RWPE2 (cell line): ENCODE results near the gene INAFM1.

Source experiments
- ATAC-seq: fragments of 200-7000 bp; cut with Tn5 transposase; 3 replicates; pipeline ENCODE4 v1.9.1; 2021; ENCODE audit warnings: low read depth
- DNase-seq: peaks from one replicate; pipeline ENCODE4 v3.0.0-alpha.2; 2020; ENCODE audit warnings: low spot score
- H3K27ac ChIP-seq: fragments of 450-650 bp; 2 replicates; pipeline ENCODE4 v1.5.1; 2017; ENCODE audit warnings: mild to moderate bottlenecking; ENCODE audit not compliant: poor library complexity, severe bottlenecking
- H3K27me3 ChIP-seq: fragments of 250-450 bp; sonication (Bioruptor Pico); 2 replicates; pipeline ENCODE4 v1.5.1; 2021; ENCODE audit warnings: mild to moderate bottlenecking, moderate library complexity; ENCODE audit not compliant: insufficient read depth, poor library complexity, severe bottlenecking
- H3K36me3 ChIP-seq: fragments of 250-450 bp; sonication (Bioruptor Pico); 2 replicates; pipeline ENCODE4 v1.5.1; 2020; ENCODE audit warnings: low read depth, mild to moderate bottlenecking, moderate library complexity
- H3K4me1 ChIP-seq: fragments of 250-450 bp; sonication (Bioruptor Pico); 2 replicates; pipeline ENCODE4 v1.5.1; 2021; ENCODE audit warnings: mild to moderate bottlenecking, moderate library complexity; ENCODE audit not compliant: insufficient read depth, poor library complexity, severe bottlenecking
- H3K4me3 ChIP-seq: fragments of 250-450 bp; sonication (Bioruptor Pico); 2 replicates; pipeline ENCODE4 v1.5.1; 2021; ENCODE audit warnings: mild to moderate bottlenecking, moderate library complexity; ENCODE audit not compliant: severe bottlenecking
- H3K9me3 ChIP-seq: fragments of 250-450 bp; sonication (Bioruptor Pico); 2 replicates; pipeline ENCODE4 v1.5.1; 2021; ENCODE audit warnings: mild to moderate bottlenecking, moderate library complexity; ENCODE audit not compliant: severe bottlenecking
- TF ChIP-seq, protein P1 (sequence below): fragments of 450-650 bp; IDR thresholded peaks from one replicate; pipeline ENCODE4 v1.5.1; 2017; ENCODE audit warnings: mild to moderate bottlenecking, moderate library complexity; ENCODE audit not compliant: poor library complexity, severe bottlenecking

Gene INAFM1

DNA sequence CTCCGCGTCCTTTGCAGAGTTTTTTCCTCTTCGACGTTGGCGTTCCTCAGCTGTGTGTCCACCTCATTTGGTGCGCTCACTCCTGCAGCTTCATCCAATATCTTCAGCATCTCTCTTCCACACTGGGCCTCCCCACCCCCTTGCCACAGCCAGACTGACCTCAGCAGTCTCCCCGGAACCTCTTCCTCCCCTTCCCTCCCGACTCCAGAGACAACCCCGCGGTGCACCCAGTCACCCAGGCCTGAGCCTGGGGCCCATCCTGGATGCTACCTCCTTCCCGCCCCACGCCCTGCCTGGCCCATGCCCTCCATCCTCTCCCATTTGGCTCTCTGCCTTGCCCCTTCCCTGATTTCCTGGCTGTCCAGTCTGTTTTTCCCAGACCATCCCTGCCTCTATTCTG, 49.2 kb downstream of the INAFM1 start:
- no peaks in the 10 kb centered on the region for H3K9me3 ChIP-seq

DNA sequence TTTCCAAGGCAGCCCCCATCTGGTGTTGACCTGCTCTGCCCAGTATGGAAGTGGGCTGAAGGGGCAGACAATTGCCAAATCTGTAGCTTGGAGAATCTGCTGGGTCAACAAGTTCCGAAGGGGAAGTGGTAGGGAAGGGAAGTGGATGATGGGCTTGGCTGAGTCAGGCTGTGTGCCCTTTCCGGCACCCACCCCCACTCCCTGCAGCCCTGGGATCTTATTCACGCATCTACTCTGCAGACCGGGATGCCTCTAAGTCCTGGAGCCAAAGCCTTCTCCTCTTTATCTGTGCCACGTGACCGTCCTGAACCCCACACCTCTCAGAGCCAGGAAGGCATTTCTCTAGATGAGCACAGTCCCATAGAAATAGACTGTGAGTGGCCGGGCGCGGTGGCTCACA, 49.8 kb downstream of the INAFM1 start:
- Histone ChIP-seq H3K4me1 (no peaks in the 10 kb centered on the region), H3K27ac (no peak overlapping the region), H3K4me3 (no peak overlapping the region), H3K36me3 (no peaks in the 10 kb centered on the region), H3K9me3 (no peaks in the 10 kb centered on the region), H3K27me3 (no peaks in the 10 kb centered on the region)
- ATAC-seq (no peak), DNase-seq (no peak)
- TF ChIP-seq, protein P1, sequence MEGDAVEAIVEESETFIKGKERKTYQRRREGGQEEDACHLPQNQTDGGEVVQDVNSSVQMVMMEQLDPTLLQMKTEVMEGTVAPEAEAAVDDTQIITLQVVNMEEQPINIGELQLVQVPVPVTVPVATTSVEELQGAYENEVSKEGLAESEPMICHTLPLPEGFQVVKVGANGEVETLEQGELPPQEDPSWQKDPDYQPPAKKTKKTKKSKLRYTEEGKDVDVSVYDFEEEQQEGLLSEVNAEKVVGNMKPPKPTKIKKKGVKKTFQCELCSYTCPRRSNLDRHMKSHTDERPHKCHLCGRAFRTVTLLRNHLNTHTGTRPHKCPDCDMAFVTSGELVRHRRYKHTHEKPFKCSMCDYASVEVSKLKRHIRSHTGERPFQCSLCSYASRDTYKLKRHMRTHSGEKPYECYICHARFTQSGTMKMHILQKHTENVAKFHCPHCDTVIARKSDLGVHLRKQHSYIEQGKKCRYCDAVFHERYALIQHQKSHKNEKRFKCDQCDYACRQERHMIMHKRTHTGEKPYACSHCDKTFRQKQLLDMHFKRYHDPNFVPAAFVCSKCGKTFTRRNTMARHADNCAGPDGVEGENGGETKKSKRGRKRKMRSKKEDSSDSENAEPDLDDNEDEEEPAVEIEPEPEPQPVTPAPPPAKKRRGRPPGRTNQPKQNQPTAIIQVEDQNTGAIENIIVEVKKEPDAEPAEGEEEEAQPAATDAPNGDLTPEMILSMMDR = no peak

More for the DNA sequence above, 49.2 kb downstream of the INAFM1 start:
- Histone ChIP-seq H3K36me3 (no peaks in the 10 kb centered on the region), H3K27me3 (no peaks in the 10 kb centered on the region), H3K4me1 (no peaks in the 10 kb centered on the region), H3K27ac (no peak overlapping the region), H3K4me3 (no peak overlapping the region)
- TF ChIP-seq, protein P1 = no peak
- no peak for ATAC-seq
- no peak for DNase-seq
